Karpas-422 (cell line): ENCODE measurements around the gene CYP2C19. TPM values are rescaled to one million over a fixed set of nuclear protein-coding genes. Genes with fewer than 3 reads are reported as not detected.
"Not testable (repeated sequence)": the region's sequence is repeated elsewhere in the genome, so short reads cannot be mapped to it uniquely, and the experiment has no call there.

Source experiments
- DNase-seq: peaks from one replicate; pipeline ENCODE4 v3.0.0-alpha.2; 2015
- H2AFZ ChIP-seq: fragments of 200-600 bp; sonication (generic); 2 replicates; pipeline ENCODE4 v1.6.1; 2014; ENCODE audit warnings: antibody characterized with exemption, low read length, mixed read lengths
- H3K27ac ChIP-seq: fragments of 200-600 bp; sonication (generic); 2 replicates; pipeline ENCODE4 v1.5.1; 2014; ENCODE audit warnings: mild to moderate bottlenecking, low read length, moderate library complexity
- H3K27me3 ChIP-seq: fragments of 200-600 bp; sonication (generic); 2 replicates; pipeline ENCODE4 v1.6.1; 2014; ENCODE audit warnings: low read length, mixed read lengths
- H3K36me3 ChIP-seq: fragments of 200-600 bp; sonication (generic); 2 replicates; pipeline ENCODE4 v1.6.1; 2014; ENCODE audit warnings: low read length, mixed read lengths; ENCODE audit not compliant: insufficient read depth
- H3K4me1 ChIP-seq: fragments of 200-600 bp; sonication (generic); 2 replicates; pipeline ENCODE4 v1.6.1; 2014; ENCODE audit warnings: mild to moderate bottlenecking, low read length, mixed read lengths
- H3K4me2 ChIP-seq: fragments of 200-600 bp; sonication (generic); 2 replicates; pipeline ENCODE4 v1.6.1; 2014; ENCODE audit warnings: low read length, low read depth, mild to moderate bottlenecking; ENCODE audit not compliant: poor library complexity, severe bottlenecking
- H3K4me3 ChIP-seq: fragments of 200-600 bp; sonication (generic); 2 replicates; pipeline ENCODE4 v1.5.1; 2014; ENCODE audit warnings: mild to moderate bottlenecking, antibody characterized with exemption, low read length, mixed read lengths
- H3K79me2 ChIP-seq: fragments of 200-600 bp; sonication (generic); 2 replicates; pipeline ENCODE4 v1.6.1; 2014; ENCODE audit warnings: mild to moderate bottlenecking, low read length, mixed read lengths
- H3K9ac ChIP-seq: fragments of 200-600 bp; sonication (generic); 2 replicates; pipeline ENCODE4 v1.6.0; 2014; ENCODE audit warnings: low read length
- H3K9me2 ChIP-seq: fragments of 200-600 bp; sonication (generic), shearing (Covaris generic); replicated peaks from 2 replicates; pipeline ENCODE4 v1.6.0; 2014; ENCODE audit warnings: mild to moderate bottlenecking, low read length, moderate library complexity; ENCODE audit not compliant: insufficient read depth
- H3K9me3 ChIP-seq: fragments of 300-700, 200-600 bp; sonication (generic); 2 replicates; pipeline ENCODE4 v1.6.1; 2014; ENCODE audit warnings: low read length, mixed read lengths
- H4K20me1 ChIP-seq: fragments of 200-600 bp; sonication (generic); 2 replicates; pipeline ENCODE4 v1.6.1; 2014; ENCODE audit warnings: mild to moderate bottlenecking, antibody characterized with exemption, low read length, low read depth; ENCODE audit not compliant: insufficient read depth
- total RNA-seq: library from RNA; depleted of rRNA; stranded (reverse); fragments of >200 nt; shearing (Covaris generic); gene quantifications from 2 replicates; pipeline ENCODE4 v1.2.3, GENCODE V29; 2014; ENCODE audit warnings: low replicate concordance; rRNA removed

The CYP2C19 gene
- total RNA-seq, 1 experiment from 2014 or later, result not detected

GRCh38 chr10:94890264-94891022 lies 128.0 kb downstream of the CYP2C19 start:
- H3K79me2 ChIP-seq, result no peaks in the 10 kb centered on the region
- H3K36me3 ChIP-seq, result no peaks in the 10 kb centered on the region
- no peak overlapping the region for H3K4me3 ChIP-seq
- no peak for DNase-seq
- H2AFZ ChIP-seq, result no peak overlapping the region
- no peaks in the 10 kb centered on the region for H3K9me2 ChIP-seq
- H3K4me1 ChIP-seq, result no peaks in the 10 kb centered on the region
- no peaks in the 10 kb centered on the region for H3K9me3 ChIP-seq
- H3K27me3 ChIP-seq, result no peaks in the 10 kb centered on the region
- H3K9ac ChIP-seq, result no peak overlapping the region
- no peaks in the 10 kb centered on the region for H4K20me1 ChIP-seq
- H3K4me2 ChIP-seq, result no peak overlapping the region
- H3K27ac ChIP-seq, result no peak overlapping the region

DNA sequence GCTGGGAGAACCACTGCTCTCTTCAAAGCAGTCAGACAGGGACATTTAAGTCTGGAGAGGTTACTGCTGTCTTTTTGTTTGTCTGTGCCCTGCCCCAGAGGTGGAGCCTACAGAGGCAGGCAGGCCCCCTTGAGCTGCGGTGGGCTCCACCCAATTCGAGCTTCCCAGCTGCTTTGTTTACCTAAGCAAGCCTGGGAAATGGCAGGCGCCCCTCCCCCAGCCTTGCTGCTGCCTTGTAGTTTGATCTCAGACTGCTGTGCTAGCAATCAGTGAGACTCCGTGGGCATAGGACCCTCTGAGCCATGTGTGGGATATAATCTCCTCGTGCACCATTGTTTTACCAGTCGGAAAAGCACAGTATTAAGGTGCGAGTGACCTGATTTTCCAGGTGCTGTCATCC lies 135.9 kb downstream of the CYP2C19 start:
- not testable (repeated sequence) for H3K9me3 ChIP-seq, H3K79me2 ChIP-seq, H3K27me3 ChIP-seq, H3K9me2 ChIP-seq, H3K4me3 ChIP-seq, H2AFZ ChIP-seq, H3K27ac ChIP-seq, H3K4me2 ChIP-seq, H3K9ac ChIP-seq, H3K36me3 ChIP-seq, H4K20me1 ChIP-seq, DNase-seq, H3K4me1 ChIP-seq

GRCh38 chr10:94902080-94902479 lies 139.6 kb downstream of the CYP2C19 start:
- no peaks in the 10 kb centered on the region for H3K9me3 ChIP-seq
- H3K9ac ChIP-seq, result no peak overlapping the region
- H2AFZ ChIP-seq, result no peak overlapping the region
- H3K27me3 ChIP-seq, result no peaks in the 10 kb centered on the region
- no peak overlapping the region for H3K4me3 ChIP-seq
- no peak overlapping the region for H3K4me2 ChIP-seq
- DNase-seq, result no peak
- no peaks in the 10 kb centered on the region for H3K79me2 ChIP-seq
- H3K27ac ChIP-seq, result no peak overlapping the region
- no peaks in the 10 kb centered on the region for H3K4me1 ChIP-seq
- no peaks in the 10 kb centered on the region for H3K36me3 ChIP-seq
- H4K20me1 ChIP-seq, result no peaks in the 10 kb centered on the region
- no peaks in the 10 kb centered on the region for H3K9me2 ChIP-seq

- H3K9me3 ChIP-seq, result no peaks in the 10 kb centered on the region
- no peaks in the 10 kb centered on the region for H3K27me3 ChIP-seq
- H4K20me1 ChIP-seq, result no peaks in the 10 kb centered on the region
- H3K36me3 ChIP-seq, result no peaks in the 10 kb centered on the region
- no peak overlapping the region for H3K4me3 ChIP-seq
- no peak for DNase-seq
- no peak overlapping the region for H2AFZ ChIP-seq
- no peaks in the 10 kb centered on the region for H3K4me1 ChIP-seq
- H3K4me2 ChIP-seq, result no peak overlapping the region
- no peak overlapping the region for H3K27ac ChIP-seq
- no peak overlapping the region for H3K9ac ChIP-seq
- H3K79me2 ChIP-seq, result no peaks in the 10 kb centered on the region
- no peaks in the 10 kb centered on the region for H3K9me2 ChIP-seq
Measured at GRCh38 chr10:94902570-94902969, 140.1 kb downstream of the CYP2C19 start.

Other genes starting within 250 kb of the CYP2C19 start
- 36.1 and 41.2 TPM in 2 replicates for gene HELLS, start 216.9 kb upstream of the CYP2C19 start, total RNA-seq
- not detected in 2 replicates for gene CYP2C18, start 79.0 kb upstream of the CYP2C19 start, total RNA-seq
- gene CYP2C9, start 176.0 kb downstream of the CYP2C19 start, total RNA-seq, result not detected in 2 replicates